Measurements from ENCODE around the gene OSTM1.
A peak's percentile ranks its signal among the peaks of the same experiment; 100 is the strongest.
"Not testable (repeated sequence)": the region's sequence is repeated elsewhere in the genome, so short reads cannot be mapped to it uniquely, and the experiment has no call there.

OSTM1 gene

GRCh38 chr6:108005961-108006360 lies 68.6 kb downstream of the OSTM1 start:
- no peak for DNase-seq (ENCODE audit: low read depth, low spot score)
- no peaks in the 10 kb centered on the region for H3K36me3 ChIP-seq (ENCODE audit: insufficient read depth, insufficient read length, low read length)

GRCh38 chr6:108004861-108005260 lies 69.7 kb downstream of the OSTM1 start:
- no peak overlapping the region for H3K9ac ChIP-seq (ENCODE audit: insufficient read length, low read depth)
- TF ChIP-seq SUZ12 (IDR thresholded peaks at IDR 0.05; ENCODE audit: extremely low read depth, insufficient read depth, insufficient read length), result no peak
- no peak for TF ChIP-seq YY1 (IDR thresholded peaks at IDR 0.05; ENCODE audit: insufficient read depth, insufficient read length)
- no peak for TF ChIP-seq ZNF274 (IDR thresholded peaks at IDR 0.05; ENCODE audit: low read depth, low read length)
- DNase-seq (ENCODE audit: low read depth, low spot score), result no peak
- H3K36me3 ChIP-seq (ENCODE audit: insufficient read depth, insufficient read length, low read length), result no peaks in the 10 kb centered on the region
- H3K4me1 ChIP-seq (ENCODE audit: insufficient read depth, insufficient read length), result no peaks in the 10 kb centered on the region
- H3K4me3 ChIP-seq (ENCODE audit: insufficient read length, low read depth), result no peak overlapping the region
- H3K9me3 ChIP-seq (ENCODE audit: insufficient read depth, low read length), result peaks cover 7% of the 10 kb centered on the region; the same call in 1 of the 2 replicates
- H3K27me3 ChIP-seq (ENCODE audit: insufficient read depth, insufficient read length), result no peaks in the 10 kb centered on the region

More at GRCh38 chr6:108005961-108006360, 68.6 kb downstream of the OSTM1 start:
- no peaks in the 10 kb centered on the region for H3K27me3 ChIP-seq (ENCODE audit: insufficient read depth, insufficient read length)
- no peak for TF ChIP-seq ZNF274 (IDR thresholded peaks at IDR 0.05; ENCODE audit: low read depth, low read length)
- TF ChIP-seq YY1 (IDR thresholded peaks at IDR 0.05; ENCODE audit: insufficient read depth, insufficient read length), result no peak
- TF ChIP-seq SUZ12 (IDR thresholded peaks at IDR 0.05; ENCODE audit: extremely low read depth, insufficient read depth, insufficient read length), result no peak
- H3K9ac ChIP-seq (ENCODE audit: insufficient read length, low read depth), result no peak overlapping the region
- H3K4me1 ChIP-seq (ENCODE audit: insufficient read depth, insufficient read length), result no peaks in the 10 kb centered on the region
- no peak overlapping the region for H3K4me3 ChIP-seq (ENCODE audit: insufficient read length, low read depth)
- H3K9me3 ChIP-seq (ENCODE audit: insufficient read depth, low read length), result peaks cover 7% of the 10 kb centered on the region; the same call in 1 of the 2 replicates

GRCh38 chr6:108002365-108003221 lies 71.9 kb downstream of the OSTM1 start:
- Histone ChIP-seq H3K4me3 (ENCODE audit: insufficient read length, low read depth) (no peak overlapping the region), H3K27me3 (ENCODE audit: insufficient read depth, insufficient read length) (no peaks in the 10 kb centered on the region), H3K9ac (ENCODE audit: insufficient read length, low read depth) (no peak overlapping the region)

GRCh38 chr6:108001696-108002231 lies 72.8 kb downstream of the OSTM1 start:
- TF ChIP-seq YY1 (IDR thresholded peaks at IDR 0.05; ENCODE audit: insufficient read depth, insufficient read length) (no peak), SUZ12 (IDR thresholded peaks at IDR 0.05; ENCODE audit: extremely low read depth, insufficient read depth, insufficient read length) (no peak)

More at GRCh38 chr6:108002365-108003221, 71.9 kb downstream of the OSTM1 start:
- no peak for TF ChIP-seq YY1 (IDR thresholded peaks at IDR 0.05; ENCODE audit: insufficient read depth, insufficient read length)
- no peak for TF ChIP-seq ZNF274 (IDR thresholded peaks at IDR 0.05; ENCODE audit: low read depth, low read length)
- no peak for TF ChIP-seq SUZ12 (IDR thresholded peaks at IDR 0.05; ENCODE audit: extremely low read depth, insufficient read depth, insufficient read length)
- peak; percentile 66 for DNase-seq (ENCODE audit: low read depth, low spot score)
- no peaks in the 10 kb centered on the region for H3K9me3 ChIP-seq (ENCODE audit: insufficient read depth, low read length)
- no peaks in the 10 kb centered on the region for H3K36me3 ChIP-seq (ENCODE audit: insufficient read depth, insufficient read length, low read length)
- peaks cover 2% of the 10 kb centered on the region for H3K4me1 ChIP-seq (ENCODE audit: insufficient read depth, insufficient read length)

GRCh38 chr6:108000259-108000658 lies 74.3 kb downstream of the OSTM1 start:
- H3K27me3 ChIP-seq (ENCODE audit: insufficient read depth, insufficient read length); DNase-seq (ENCODE audit: low read depth, low spot score); H3K36me3 ChIP-seq (ENCODE audit: insufficient read depth, insufficient read length, low read length); H3K9me3 ChIP-seq (ENCODE audit: insufficient read depth, low read length); H3K9ac ChIP-seq (ENCODE audit: insufficient read length, low read depth); H3K4me1 ChIP-seq (ENCODE audit: insufficient read depth, insufficient read length); H3K4me3 ChIP-seq (ENCODE audit: insufficient read length, low read depth): not testable (repeated sequence)

More at GRCh38 chr6:108001696-108002231, 72.8 kb downstream of the OSTM1 start:
- Histone ChIP-seq H3K36me3 (ENCODE audit: insufficient read depth, insufficient read length, low read length) (no peaks in the 10 kb centered on the region), H3K9ac (ENCODE audit: insufficient read length, low read depth) (no peak overlapping the region), H3K4me3 (ENCODE audit: insufficient read length, low read depth) (no peak overlapping the region), H3K4me1 (ENCODE audit: insufficient read depth, insufficient read length) (peaks cover 2% of the 10 kb centered on the region), H3K27me3 (ENCODE audit: insufficient read depth, insufficient read length) (no peaks in the 10 kb centered on the region), H3K9me3 (ENCODE audit: insufficient read depth, low read length) (no peaks in the 10 kb centered on the region)
- no peak for DNase-seq (ENCODE audit: low read depth, low spot score)

GRCh38 chr6:107999341-107999740 lies 75.2 kb downstream of the OSTM1 start:
- DNase-seq (ENCODE audit: low read depth, low spot score), result no peak
- no peak overlapping the region for H3K4me3 ChIP-seq (ENCODE audit: insufficient read length, low read depth)
- no peak overlapping the region for H3K9ac ChIP-seq (ENCODE audit: insufficient read length, low read depth)
- no peaks in the 10 kb centered on the region for H3K27me3 ChIP-seq (ENCODE audit: insufficient read depth, insufficient read length)
- TF ChIP-seq ZNF274 (IDR thresholded peaks at IDR 0.05; ENCODE audit: low read depth, low read length) (no peak), SUZ12 (IDR thresholded peaks at IDR 0.05; ENCODE audit: extremely low read depth, insufficient read depth, insufficient read length) (no peak), YY1 (IDR thresholded peaks at IDR 0.05; ENCODE audit: insufficient read depth, insufficient read length) (no peak)
- no peaks in the 10 kb centered on the region for H3K9me3 ChIP-seq (ENCODE audit: insufficient read depth, low read length)
- no peaks in the 10 kb centered on the region for H3K36me3 ChIP-seq (ENCODE audit: insufficient read depth, insufficient read length, low read length)
- H3K4me1 ChIP-seq (ENCODE audit: insufficient read depth, insufficient read length), result peaks cover 2% of the 10 kb centered on the region

GRCh38 chr6:107991772-107992550 lies 82.6 kb downstream of the OSTM1 start:
- Histone ChIP-seq H3K4me1 (ENCODE audit: insufficient read depth, insufficient read length) (no peaks in the 10 kb centered on the region), H3K27me3 (ENCODE audit: insufficient read depth, insufficient read length) (no peaks in the 10 kb centered on the region), H3K9ac (ENCODE audit: insufficient read length, low read depth) (no peak overlapping the region), H3K4me3 (ENCODE audit: insufficient read length, low read depth) (no peak overlapping the region), H3K9me3 (ENCODE audit: insufficient read depth, low read length) (no peaks in the 10 kb centered on the region), H3K36me3 (ENCODE audit: insufficient read depth, insufficient read length, low read length) (no peaks in the 10 kb centered on the region)
- TF ChIP-seq SUZ12 (IDR thresholded peaks at IDR 0.05; ENCODE audit: extremely low read depth, insufficient read depth, insufficient read length) (no peak), YY1 (IDR thresholded peaks at IDR 0.05; ENCODE audit: insufficient read depth, insufficient read length) (no peak), ZNF274 (IDR thresholded peaks at IDR 0.05; ENCODE audit: low read depth, low read length) (no peak)
- no peak for DNase-seq (ENCODE audit: low read depth, low spot score)
